Measurements from ENCODE around the gene FREM1. TPM values are rescaled to one million over a fixed set of nuclear protein-coding genes. Genes with fewer than 3 reads are reported as not detected.

FREM1 gene
- total and polyA plus RNA-seq, 2 of the 13 experiments (the other 11 are each of a cell fraction or from before 2014, with no cell fraction given) = 64.3 to 202 TPM

DNA sequence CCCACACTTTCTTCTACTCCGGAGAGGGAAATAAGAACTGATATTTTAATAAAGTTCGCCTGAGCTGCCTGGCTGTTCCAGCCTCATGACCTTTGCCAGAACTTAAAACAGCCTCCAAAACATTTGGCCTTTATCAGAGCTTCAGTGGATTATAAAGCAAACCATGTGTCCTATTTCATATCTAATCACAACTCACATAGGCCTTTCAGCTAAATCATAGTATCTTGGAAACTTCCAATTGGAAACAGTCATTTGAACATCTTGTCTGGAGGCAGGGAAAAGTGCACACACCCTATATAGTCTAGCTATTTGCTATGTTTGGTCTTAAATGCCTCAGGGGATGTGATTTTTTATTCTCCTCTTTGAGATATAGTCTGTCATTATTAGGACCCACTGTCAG, 46.0 kb upstream of the FREM1 start:
- no peak overlapping the region for H2AFZ ChIP-seq (ENCODE audit: low read length)
- no TSS peak for BruUV-seq (replicated peaks)
- H3K27ac ChIP-seq (ENCODE audit: extremely low read length, insufficient read depth, low read length) = no peak overlapping the region
- no peaks in the 10 kb centered on the region for H4K20me1 ChIP-seq (ENCODE audit: insufficient read depth, low read length)
- H3K4me3 ChIP-seq (replicated peaks in 1 of 3; ENCODE audit: insufficient read depth in 1 of 3, low read depth in 2 of 3, low read length in 3 of 3) = no peak overlapping the region
- H3K36me3 ChIP-seq (replicated peaks in 1 of 2; ENCODE audit: control insufficient read depth in 1 of 2, insufficient read depth in 2 of 2, low read length in 2 of 2) = no peaks in the 10 kb centered on the region
- H3K9me3 ChIP-seq (ENCODE audit: low read length) = no peaks in the 10 kb centered on the region
- ATAC-seq = no peak
- no peaks in the 10 kb centered on the region for H3K27me3 ChIP-seq (ENCODE audit: control insufficient read depth in 1 of 2, insufficient read depth in 2 of 2, low read length in 2 of 2)
- WGBS (ENCODE audit: low lambda C conversion rate) = 69% methylated on average over 2 of the region's 2 CpGs
- no peak overlapping the region for H3K9ac ChIP-seq (ENCODE audit: insufficient read depth, low read depth, low read length)
- H3K4me2 ChIP-seq (ENCODE audit: low read depth, low read length) = no peak overlapping the region
- no peaks in the 10 kb centered on the region for H3K79me2 ChIP-seq (ENCODE audit: insufficient read depth, low read length)
- ChIA-PET CTCF (ENCODE audit: low intra/inter-chr PET ratio, low total read pairs) (no interaction called here), POLR2A (no interaction called here)
- no peak for FAIRE-seq
- in situ Hi-C loops (cut with HindIII; ENCODE audit: extremely low pct_ligation_motif_present, low pct_unique_long_range_greater_than_20kb) (no loop called here), intact Hi-C loops (cut with micrococcal nuclease; ENCODE audit: unreplicated experiment) (no loop called here)
- DNase-seq (ENCODE audit: low spot score) = no peak
- peaks cover 28% of the 10 kb centered on the region for H3K4me1 ChIP-seq (ENCODE audit: insufficient read depth, low read length)
- TF ChIP-seq ZNF879 (CRISPR knock-in tag; IDR thresholded peaks at IDR 0.05) (no peak), ZNF577 (CRISPR knock-in tag; IDR thresholded peaks at IDR 0.05; ENCODE audit: borderline replicate concordance, low read depth) (no peak), HCFC1 (IDR thresholded peaks at IDR 0.05; ENCODE audit: low read depth, low read length) (no peak), EHMT2 (IDR thresholded peaks at IDR 0.05; ENCODE audit: borderline replicate concordance, low read depth, low read length) (no peak), TBX2 (CRISPR knock-in tag; IDR thresholded peaks at IDR 0.05; ENCODE audit: borderline replicate concordance) (no peak), ZNF230 (CRISPR knock-in tag; IDR thresholded peaks at IDR 0.05) (no peak), KAT8 (CRISPR knock-in tag; IDR thresholded peaks at IDR 0.05) (no peak), TEAD2 (CRISPR knock-in tag; IDR thresholded peaks at IDR 0.05) (no peak), MED13 (CRISPR knock-in tag; IDR thresholded peaks at IDR 0.05) (no peak)
- TF ChIP-seq, protein P1, sequence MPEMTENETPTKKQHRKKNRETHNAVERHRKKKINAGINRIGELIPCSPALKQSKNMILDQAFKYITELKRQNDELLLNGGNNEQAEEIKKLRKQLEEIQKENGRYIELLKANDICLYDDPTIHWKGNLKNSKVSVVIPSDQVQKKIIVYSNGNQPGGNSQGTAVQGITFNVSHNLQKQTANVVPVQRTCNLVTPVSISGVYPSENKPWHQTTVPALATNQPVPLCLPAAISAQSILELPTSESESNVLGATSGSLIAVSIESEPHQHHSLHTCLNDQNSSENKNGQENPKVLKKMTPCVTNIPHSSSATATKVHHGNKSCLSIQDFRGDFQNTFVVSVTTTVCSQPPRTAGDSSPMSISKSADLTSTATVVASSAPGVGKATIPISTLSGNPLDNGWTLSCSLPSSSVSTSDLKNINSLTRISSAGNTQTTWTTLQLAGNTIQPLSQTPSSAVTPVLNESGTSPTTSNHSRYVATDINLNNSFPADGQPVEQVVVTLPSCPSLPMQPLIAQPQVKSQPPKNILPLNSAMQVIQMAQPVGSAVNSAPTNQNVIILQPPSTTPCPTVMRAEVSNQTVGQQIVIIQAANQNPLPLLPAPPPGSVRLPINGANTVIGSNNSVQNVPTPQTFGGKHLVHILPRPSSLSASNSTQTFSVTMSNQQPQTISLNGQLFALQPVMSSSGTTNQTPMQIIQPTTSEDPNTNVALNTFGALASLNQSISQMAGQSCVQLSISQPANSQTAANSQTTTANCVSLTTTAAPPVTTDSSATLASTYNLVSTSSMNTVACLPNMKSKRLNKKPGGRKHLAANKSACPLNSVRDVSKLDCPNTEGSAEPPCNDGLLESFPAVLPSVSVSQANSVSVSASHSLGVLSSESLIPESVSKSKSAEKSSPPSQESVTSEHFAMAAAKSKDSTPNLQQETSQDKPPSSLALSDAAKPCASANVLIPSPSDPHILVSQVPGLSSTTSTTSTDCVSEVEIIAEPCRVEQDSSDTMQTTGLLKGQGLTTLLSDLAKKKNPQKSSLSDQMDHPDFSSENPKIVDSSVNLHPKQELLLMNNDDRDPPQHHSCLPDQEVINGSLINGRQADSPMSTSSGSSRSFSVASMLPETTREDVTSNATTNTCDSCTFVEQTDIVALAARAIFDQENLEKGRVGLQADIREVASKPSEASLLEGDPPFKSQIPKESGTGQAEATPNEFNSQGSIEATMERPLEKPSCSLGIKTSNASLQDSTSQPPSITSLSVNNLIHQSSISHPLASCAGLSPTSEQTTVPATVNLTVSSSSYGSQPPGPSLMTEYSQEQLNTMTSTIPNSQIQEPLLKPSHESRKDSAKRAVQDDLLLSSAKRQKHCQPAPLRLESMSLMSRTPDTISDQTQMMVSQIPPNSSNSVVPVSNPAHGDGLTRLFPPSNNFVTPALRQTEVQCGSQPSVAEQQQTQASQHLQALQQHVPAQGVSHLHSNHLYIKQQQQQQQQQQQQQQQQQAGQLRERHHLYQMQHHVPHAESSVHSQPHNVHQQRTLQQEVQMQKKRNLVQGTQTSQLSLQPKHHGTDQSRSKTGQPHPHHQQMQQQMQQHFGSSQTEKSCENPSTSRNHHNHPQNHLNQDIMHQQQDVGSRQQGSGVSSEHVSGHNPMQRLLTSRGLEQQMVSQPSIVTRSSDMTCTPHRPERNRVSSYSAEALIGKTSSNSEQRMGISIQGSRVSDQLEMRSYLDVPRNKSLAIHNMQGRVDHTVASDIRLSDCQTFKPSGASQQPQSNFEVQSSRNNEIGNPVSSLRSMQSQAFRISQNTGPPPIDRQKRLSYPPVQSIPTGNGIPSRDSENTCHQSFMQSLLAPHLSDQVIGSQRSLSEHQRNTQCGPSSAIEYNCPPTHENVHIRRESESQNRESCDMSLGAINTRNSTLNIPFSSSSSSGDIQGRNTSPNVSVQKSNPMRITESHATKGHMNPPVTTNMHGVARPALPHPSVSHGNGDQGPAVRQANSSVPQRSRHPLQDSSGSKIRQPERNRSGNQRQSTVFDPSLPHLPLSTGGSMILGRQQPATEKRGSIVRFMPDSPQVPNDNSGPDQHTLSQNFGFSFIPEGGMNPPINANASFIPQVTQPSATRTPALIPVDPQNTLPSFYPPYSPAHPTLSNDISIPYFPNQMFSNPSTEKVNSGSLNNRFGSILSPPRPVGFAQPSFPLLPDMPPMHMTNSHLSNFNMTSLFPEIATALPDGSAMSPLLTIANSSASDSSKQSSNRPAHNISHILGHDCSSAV (CRISPR knock-in tag; IDR thresholded peaks at IDR 0.05; ENCODE audit: borderline replicate concordance) = no peak
- TF ChIP-seq, protein P2, sequence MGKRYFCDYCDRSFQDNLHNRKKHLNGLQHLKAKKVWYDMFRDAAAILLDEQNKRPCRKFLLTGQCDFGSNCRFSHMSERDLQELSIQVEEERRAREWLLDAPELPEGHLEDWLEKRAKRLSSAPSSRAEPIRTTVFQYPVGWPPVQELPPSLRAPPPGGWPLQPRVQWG (CRISPR knock-in tag; IDR thresholded peaks at IDR 0.05; ENCODE audit: borderline replicate concordance, low read depth) = no peak
- TF ChIP-seq, protein P3, sequence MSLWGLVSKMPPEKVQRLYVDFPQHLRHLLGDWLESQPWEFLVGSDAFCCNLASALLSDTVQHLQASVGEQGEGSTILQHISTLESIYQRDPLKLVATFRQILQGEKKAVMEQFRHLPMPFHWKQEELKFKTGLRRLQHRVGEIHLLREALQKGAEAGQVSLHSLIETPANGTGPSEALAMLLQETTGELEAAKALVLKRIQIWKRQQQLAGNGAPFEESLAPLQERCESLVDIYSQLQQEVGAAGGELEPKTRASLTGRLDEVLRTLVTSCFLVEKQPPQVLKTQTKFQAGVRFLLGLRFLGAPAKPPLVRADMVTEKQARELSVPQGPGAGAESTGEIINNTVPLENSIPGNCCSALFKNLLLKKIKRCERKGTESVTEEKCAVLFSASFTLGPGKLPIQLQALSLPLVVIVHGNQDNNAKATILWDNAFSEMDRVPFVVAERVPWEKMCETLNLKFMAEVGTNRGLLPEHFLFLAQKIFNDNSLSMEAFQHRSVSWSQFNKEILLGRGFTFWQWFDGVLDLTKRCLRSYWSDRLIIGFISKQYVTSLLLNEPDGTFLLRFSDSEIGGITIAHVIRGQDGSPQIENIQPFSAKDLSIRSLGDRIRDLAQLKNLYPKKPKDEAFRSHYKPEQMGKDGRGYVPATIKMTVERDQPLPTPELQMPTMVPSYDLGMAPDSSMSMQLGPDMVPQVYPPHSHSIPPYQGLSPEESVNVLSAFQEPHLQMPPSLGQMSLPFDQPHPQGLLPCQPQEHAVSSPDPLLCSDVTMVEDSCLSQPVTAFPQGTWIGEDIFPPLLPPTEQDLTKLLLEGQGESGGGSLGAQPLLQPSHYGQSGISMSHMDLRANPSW (CRISPR knock-in tag; IDR thresholded peaks at IDR 0.05; ENCODE audit: borderline replicate concordance) = no peak
- TF ChIP-seq, protein P4, sequence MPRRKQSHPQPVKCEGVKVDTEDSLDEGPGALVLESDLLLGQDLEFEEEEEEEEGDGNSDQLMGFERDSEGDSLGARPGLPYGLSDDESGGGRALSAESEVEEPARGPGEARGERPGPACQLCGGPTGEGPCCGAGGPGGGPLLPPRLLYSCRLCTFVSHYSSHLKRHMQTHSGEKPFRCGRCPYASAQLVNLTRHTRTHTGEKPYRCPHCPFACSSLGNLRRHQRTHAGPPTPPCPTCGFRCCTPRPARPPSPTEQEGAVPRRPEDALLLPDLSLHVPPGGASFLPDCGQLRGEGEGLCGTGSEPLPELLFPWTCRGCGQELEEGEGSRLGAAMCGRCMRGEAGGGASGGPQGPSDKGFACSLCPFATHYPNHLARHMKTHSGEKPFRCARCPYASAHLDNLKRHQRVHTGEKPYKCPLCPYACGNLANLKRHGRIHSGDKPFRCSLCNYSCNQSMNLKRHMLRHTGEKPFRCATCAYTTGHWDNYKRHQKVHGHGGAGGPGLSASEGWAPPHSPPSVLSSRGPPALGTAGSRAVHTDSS (CRISPR knock-in tag; conservative IDR thresholded peaks at IDR 0.05) = no peak
